Esophagus muscularis mucosa (tissue), 4 donors: Measurements from ENCODE around the gene SPRR5.

ENCODE experiments used
- EP300 ChIP-seq: sonication (generic); formaldehyde crosslinking; IDR thresholded peaks from one replicate; pipeline ENCODE4 v1.6.1; 2017; ENCODE audit warnings: antibody characterized with exemption
- POLR2A ChIP-seq: fragments of 450-650 bp; IDR thresholded peaks from one replicate; pipeline ENCODE4 v1.6.1; 2017; ENCODE audit warnings: antibody characterized with exemption, moderate library complexity, mild to moderate bottlenecking, low read depth
- POLR2AphosphoS5 ChIP-seq, 2 donors: sonication (generic); formaldehyde crosslinking; IDR thresholded peaks; one replicate each; pipeline ENCODE4 v1.6.1; 2017; ENCODE audit warnings: antibody characterized with exemption in 2 of 2
- TF ChIP-seq, protein P1 (sequence below), 3 experiments: fragments of 200-600 bp in 2 of 3; fragments of 450-650 bp in 1 of 3; sonication (generic) in 2 of 3; IDR thresholded peaks; one replicate each; pipeline ENCODE4 v1.5.1; 2017 to 2019; ENCODE audit warnings: antibody characterized with exemption in 3 of 3, mild to moderate bottlenecking in 2 of 3, moderate library complexity in 1 of 3

GRCh38 chr1:152912900-152913299 lies 34.1 kb upstream of the SPRR5 start:
- no peak for TF ChIP-seq POLR2A
- TF ChIP-seq, protein P1, sequence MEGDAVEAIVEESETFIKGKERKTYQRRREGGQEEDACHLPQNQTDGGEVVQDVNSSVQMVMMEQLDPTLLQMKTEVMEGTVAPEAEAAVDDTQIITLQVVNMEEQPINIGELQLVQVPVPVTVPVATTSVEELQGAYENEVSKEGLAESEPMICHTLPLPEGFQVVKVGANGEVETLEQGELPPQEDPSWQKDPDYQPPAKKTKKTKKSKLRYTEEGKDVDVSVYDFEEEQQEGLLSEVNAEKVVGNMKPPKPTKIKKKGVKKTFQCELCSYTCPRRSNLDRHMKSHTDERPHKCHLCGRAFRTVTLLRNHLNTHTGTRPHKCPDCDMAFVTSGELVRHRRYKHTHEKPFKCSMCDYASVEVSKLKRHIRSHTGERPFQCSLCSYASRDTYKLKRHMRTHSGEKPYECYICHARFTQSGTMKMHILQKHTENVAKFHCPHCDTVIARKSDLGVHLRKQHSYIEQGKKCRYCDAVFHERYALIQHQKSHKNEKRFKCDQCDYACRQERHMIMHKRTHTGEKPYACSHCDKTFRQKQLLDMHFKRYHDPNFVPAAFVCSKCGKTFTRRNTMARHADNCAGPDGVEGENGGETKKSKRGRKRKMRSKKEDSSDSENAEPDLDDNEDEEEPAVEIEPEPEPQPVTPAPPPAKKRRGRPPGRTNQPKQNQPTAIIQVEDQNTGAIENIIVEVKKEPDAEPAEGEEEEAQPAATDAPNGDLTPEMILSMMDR (IDR thresholded peaks at IDR 0.05) = no peak
- TF ChIP-seq POLR2AphosphoS5 (IDR thresholded peaks at IDR 0.05) = no peak
- TF ChIP-seq EP300 = no peak
